Vagina (tissue), 2 donors: ENCODE results near the gene AKAP13. TPM values are rescaled to one million over a fixed set of nuclear protein-coding genes. Genes with fewer than 3 reads are reported as not detected.

Experiments used
- DNase-seq, 2 donors: peaks; one replicate each; pipeline ENCODE4 v3.0.0-alpha.2; 2017; ENCODE audit errors: extremely low spot score in 2 of 2
- H3K27ac ChIP-seq: fragments of 200-600 bp; sonication (generic); one replicate; pipeline ENCODE4 v1.5.1; 2019
- H3K27me3 ChIP-seq: fragments of 200-600 bp; sonication (generic); one replicate; pipeline ENCODE4 v1.5.1; 2019
- H3K36me3 ChIP-seq, 2 donors: fragments of 200-600 bp; sonication (generic); one replicate each; pipeline ENCODE4 v1.5.1; 2017 to 2019
- H3K4me1 ChIP-seq: fragments of 200-600 bp; sonication (generic); one replicate; pipeline ENCODE4 v1.5.1; 2019
- H3K4me3 ChIP-seq, 2 donors: fragments of 200-600 bp; sonication (generic); 1 replicate in 1 of 2; 2 replicates in 1 of 2; pipeline ENCODE4 v1.5.1; 2016 to 2019
- H3K9me3 ChIP-seq: fragments of 200-600 bp; sonication (generic); one replicate; pipeline ENCODE4 v1.5.1; 2019
- POLR2A ChIP-seq, 2 donors: fragments of 450-650 bp; IDR thresholded peaks; one replicate each; pipeline ENCODE4 v1.6.1; 2017; ENCODE audit warnings: antibody characterized with exemption in 2 of 2, mild to moderate bottlenecking in 2 of 2, moderate library complexity in 2 of 2
- POLR2AphosphoS5 ChIP-seq, 2 donors: sonication (generic); formaldehyde crosslinking; IDR thresholded peaks; one replicate each; pipeline ENCODE4 v1.9.0; 2017; ENCODE audit warnings: antibody characterized with exemption in 2 of 2, mild to moderate bottlenecking in 2 of 2, low read depth in 1 of 2; ENCODE audit not compliant: insufficient read depth in 1 of 2
- intact Hi-C: fragments of 100-400 bp; cut with DNase I; formaldehyde crosslinking; loops from one replicate; pipeline ENCODE4 v1.15.1; 2023
- total RNA-seq: library from RNA; depleted of rRNA; stranded (reverse); fragments of >200 nt; gene quantifications from one replicate; pipeline ENCODE4 v1.2.3, GENCODE V29; 2016
- TF ChIP-seq, protein P1 (sequence below), 3 experiments: fragments of 450-650 bp in 2 of 3; fragments of 200-600 bp in 1 of 3; sonication (generic) in 1 of 3; IDR thresholded peaks; one replicate each; pipeline ENCODE4 v1.5.1; 2017 to 2019; ENCODE audit warnings: antibody characterized with exemption in 3 of 3, mild to moderate bottlenecking in 2 of 3, moderate library complexity in 2 of 3

AKAP13 gene
- total RNA-seq, 1 donor from 2014 or later = 177 TPM

DNA sequence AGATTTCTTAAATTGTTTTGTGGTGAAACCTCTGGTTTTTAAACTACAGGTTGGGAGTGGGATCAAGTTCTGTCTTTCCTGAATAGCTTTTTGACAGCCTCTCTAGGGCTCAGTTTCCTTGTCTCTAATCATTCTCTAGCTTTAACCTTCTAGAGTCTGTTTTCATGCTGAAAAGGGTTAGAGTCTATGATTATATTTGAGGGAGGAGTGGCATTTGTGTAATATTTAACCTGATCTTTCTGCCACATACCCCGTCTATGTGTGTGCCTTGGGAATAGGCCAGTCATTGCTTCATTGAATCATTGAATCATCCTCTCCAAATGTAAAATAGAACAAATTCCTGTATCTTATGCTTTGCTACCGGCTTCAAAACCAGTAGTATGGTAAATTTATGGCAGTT is 209.4 kb downstream of the AKAP13 start:
- H3K27me3 ChIP-seq = no peaks in the 10 kb centered on the region
- peak overlapping the region; percentile 66 for H3K27ac ChIP-seq
- TF ChIP-seq, protein P1, sequence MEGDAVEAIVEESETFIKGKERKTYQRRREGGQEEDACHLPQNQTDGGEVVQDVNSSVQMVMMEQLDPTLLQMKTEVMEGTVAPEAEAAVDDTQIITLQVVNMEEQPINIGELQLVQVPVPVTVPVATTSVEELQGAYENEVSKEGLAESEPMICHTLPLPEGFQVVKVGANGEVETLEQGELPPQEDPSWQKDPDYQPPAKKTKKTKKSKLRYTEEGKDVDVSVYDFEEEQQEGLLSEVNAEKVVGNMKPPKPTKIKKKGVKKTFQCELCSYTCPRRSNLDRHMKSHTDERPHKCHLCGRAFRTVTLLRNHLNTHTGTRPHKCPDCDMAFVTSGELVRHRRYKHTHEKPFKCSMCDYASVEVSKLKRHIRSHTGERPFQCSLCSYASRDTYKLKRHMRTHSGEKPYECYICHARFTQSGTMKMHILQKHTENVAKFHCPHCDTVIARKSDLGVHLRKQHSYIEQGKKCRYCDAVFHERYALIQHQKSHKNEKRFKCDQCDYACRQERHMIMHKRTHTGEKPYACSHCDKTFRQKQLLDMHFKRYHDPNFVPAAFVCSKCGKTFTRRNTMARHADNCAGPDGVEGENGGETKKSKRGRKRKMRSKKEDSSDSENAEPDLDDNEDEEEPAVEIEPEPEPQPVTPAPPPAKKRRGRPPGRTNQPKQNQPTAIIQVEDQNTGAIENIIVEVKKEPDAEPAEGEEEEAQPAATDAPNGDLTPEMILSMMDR (IDR thresholded peaks at IDR 0.05) = no peak
- TF ChIP-seq POLR2AphosphoS5 (IDR thresholded peaks at IDR 0.05; ENCODE audit: insufficient read depth in 1 of 2, low read depth in 1 of 2) = peak in 1 of 2 donors; percentile 18
- no peak for DNase-seq
- no peaks in the 10 kb centered on the region for H3K9me3 ChIP-seq
- H3K4me3 ChIP-seq = no peak overlapping the region
- H3K36me3 ChIP-seq = no peaks in the 10 kb centered on the region
- intact Hi-C loops = no loop called here
- peaks cover 65% of the 10 kb centered on the region for H3K4me1 ChIP-seq

DNA sequence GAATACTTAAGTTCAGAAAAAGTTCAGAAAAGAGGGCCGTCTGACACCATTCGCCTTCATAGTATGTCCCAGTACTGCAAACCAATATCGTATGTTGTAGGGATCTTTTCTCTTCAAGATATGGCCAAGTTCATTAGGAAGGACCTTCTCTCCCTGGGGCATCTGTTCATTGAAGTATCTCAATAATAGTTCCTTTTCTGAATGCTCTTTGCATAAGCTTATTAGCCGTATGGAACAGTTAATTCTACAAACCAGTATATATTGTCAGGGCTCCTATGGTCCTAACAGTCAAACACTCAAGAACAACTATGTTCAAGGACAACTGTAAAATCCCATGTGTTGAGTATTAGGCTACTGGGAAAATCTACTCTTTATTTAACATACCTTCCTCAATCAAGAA is 211.2 kb downstream of the AKAP13 start:
- H3K4me1 ChIP-seq = peaks cover 64% of the 10 kb centered on the region
- intact Hi-C loops = no loop called here
- no peak for DNase-seq
- H3K27me3 ChIP-seq = no peaks in the 10 kb centered on the region
- no peaks in the 10 kb centered on the region for H3K9me3 ChIP-seq
- H3K27ac ChIP-seq = no peak overlapping the region
- H3K4me3 ChIP-seq = no peak overlapping the region
- no peak for TF ChIP-seq POLR2AphosphoS5 (IDR thresholded peaks at IDR 0.05; ENCODE audit: insufficient read depth in 1 of 2, low read depth in 1 of 2)
- no peaks in the 10 kb centered on the region for H3K36me3 ChIP-seq

DNA sequence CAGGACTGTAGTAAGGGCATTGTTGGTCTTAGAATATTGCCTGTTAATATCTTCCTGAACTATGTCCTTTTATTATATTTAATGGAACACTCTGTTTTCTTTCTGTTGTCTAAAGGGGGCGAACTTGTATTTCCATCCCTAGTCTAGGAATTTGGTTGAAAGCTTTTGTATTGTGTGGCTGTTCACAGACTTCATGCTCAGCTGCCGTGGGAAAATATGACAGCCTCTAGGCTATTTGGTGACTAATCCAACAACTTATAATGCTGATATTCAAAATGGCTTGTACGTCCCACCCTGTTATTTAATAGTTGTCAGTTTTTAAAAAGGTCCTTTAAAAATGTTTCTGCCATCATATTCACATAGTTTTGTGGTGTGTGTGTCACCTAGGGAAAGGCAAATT is 211.7 kb downstream of the AKAP13 start:
- Histone ChIP-seq H3K27me3 (no peaks in the 10 kb centered on the region), H3K4me3 (no peak overlapping the region), H3K27ac (peak overlapping the region; percentile 17), H3K9me3 (no peaks in the 10 kb centered on the region), H3K36me3 (no peaks in the 10 kb centered on the region), H3K4me1 (peaks cover 64% of the 10 kb centered on the region)
- intact Hi-C loops = no loop called here
- TF ChIP-seq, protein P1 (IDR thresholded peaks at IDR 0.05) = peak in 1 of 3 experiments; percentile 28
- TF ChIP-seq POLR2AphosphoS5 (IDR thresholded peaks at IDR 0.05; ENCODE audit: insufficient read depth in 1 of 2, low read depth in 1 of 2) = no peak
- DNase-seq = no peak

DNA sequence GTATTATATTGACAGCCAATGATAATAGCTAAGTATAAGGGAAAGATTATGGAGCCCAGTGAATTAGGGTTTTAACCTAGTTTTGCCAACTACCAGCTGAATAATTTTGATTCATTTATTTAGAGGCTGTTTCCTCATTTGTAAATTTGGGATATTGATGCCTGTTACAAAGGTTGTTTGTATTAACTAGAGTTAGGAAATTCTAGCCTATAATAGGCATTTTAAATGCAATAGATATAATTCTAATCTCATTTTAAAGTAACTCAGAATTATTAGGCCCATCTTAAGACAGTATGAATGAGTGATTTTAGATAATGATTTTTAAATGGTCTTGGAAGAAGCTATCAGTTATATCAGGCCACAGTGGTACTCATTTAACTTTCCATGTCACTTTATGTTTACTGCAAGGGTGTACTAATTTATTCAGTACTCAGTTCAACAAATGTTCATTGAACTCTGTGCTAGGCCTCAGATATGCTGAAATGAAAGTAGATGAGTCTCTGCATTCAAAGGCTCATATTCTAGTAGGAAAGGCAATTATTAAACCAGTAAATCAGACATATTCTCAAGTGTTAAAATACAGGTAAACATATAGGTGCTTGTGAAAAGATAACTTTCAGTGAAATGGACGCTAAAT is 213.5 kb downstream of the AKAP13 start:
- peaks cover 49% of the 10 kb centered on the region for H3K4me1 ChIP-seq
- H3K9me3 ChIP-seq = no peaks in the 10 kb centered on the region
- no peaks in the 10 kb centered on the region for H3K27me3 ChIP-seq
- H3K4me3 ChIP-seq = no peak overlapping the region
- DNase-seq = no peak
- no peak overlapping the region for H3K27ac ChIP-seq
- intact Hi-C loops = no loop called here
- H3K36me3 ChIP-seq = peaks cover 0 to 6% of the 10 kb centered on the region in 2 donors
- TF ChIP-seq POLR2A (IDR thresholded peaks at IDR 0.05) = no peak
- TF ChIP-seq POLR2AphosphoS5 (IDR thresholded peaks at IDR 0.05; ENCODE audit: insufficient read depth in 1 of 2, low read depth in 1 of 2) = no peak
- TF ChIP-seq, protein P1 (IDR thresholded peaks at IDR 0.05) = no peak

DNA sequence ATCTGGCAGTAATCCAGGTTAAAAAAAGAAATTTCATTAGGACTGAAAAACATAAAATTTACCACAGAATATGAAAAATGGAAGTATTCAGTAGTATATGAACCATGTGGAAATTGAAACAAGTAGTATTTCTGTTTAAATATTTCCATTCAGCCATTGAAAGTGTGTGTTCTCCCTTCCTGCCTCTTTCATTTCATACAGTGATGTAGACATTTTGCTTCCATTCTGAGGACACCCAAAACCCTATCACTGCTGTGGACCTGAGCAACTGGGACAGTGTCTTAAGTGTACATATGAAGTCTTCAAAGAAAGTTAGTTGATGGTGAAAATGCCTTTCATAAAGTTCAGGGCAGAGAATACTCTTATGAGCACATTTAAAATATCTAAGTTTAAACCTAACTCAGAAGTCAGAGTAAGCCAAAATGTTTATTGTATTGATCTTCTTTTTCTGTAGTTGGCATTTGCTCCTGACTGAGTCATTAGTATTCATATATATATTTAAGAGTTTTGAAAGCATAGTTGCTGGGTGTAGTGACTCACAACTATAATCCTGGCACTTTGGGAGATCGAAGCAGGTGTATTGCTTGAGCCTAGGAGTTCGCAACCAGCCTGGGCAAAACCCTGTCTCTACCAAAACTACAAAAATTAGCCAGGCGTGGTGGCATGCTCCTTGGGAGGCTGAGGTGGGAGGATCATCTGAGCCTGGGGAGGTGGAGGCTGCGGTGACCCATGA is 215.6 kb downstream of the AKAP13 start:
- TF ChIP-seq, protein P1 (IDR thresholded peaks at IDR 0.05) = no peak
- TF ChIP-seq POLR2A (IDR thresholded peaks at IDR 0.05) (no peak), POLR2AphosphoS5 (IDR thresholded peaks at IDR 0.05; ENCODE audit: insufficient read depth in 1 of 2, low read depth in 1 of 2) (no peak)
- no peak for DNase-seq
- no peak overlapping the region for H3K4me3 ChIP-seq
- no peaks in the 10 kb centered on the region for H3K9me3 ChIP-seq
- no peaks in the 10 kb centered on the region for H3K27me3 ChIP-seq
- H3K36me3 ChIP-seq = peaks cover 0 to 8% of the 10 kb centered on the region in 2 donors
- H3K4me1 ChIP-seq = peaks cover 38% of the 10 kb centered on the region
- intact Hi-C loops = no loop called here
- H3K27ac ChIP-seq = no peak overlapping the region
